ENCODE data around the gene MROH2A.

MROH2A gene

GRCh38 chr2:233839447-233839820 is 61.3 kb downstream of the MROH2A start:
- no peak for DNase-seq

- DNase-seq: no peak
Measured at GRCh38 chr2:233840520-233840919, 62.4 kb downstream of the MROH2A start.

- DNase-seq: no peak
Measured at GRCh38 chr2:233841183-233841582, 63.1 kb downstream of the MROH2A start.

GRCh38 chr2:233844064-233844807 is 66.1 kb downstream of the MROH2A start:
- DNase-seq: no peak

GRCh38 chr2:233844836-233845235 is 66.7 kb downstream of the MROH2A start:
- DNase-seq: no peak

GRCh38 chr2:233845301-233846060 is 67.4 kb downstream of the MROH2A start:
- no peak for DNase-seq

- no peak for DNase-seq
Measured at GRCh38 chr2:233846387-233847247, 68.5 kb downstream of the MROH2A start.

GRCh38 chr2:233847248-233847898 is 69.2 kb downstream of the MROH2A start:
- DNase-seq: no peak

GRCh38 chr2:233848276-233848675 is 70.1 kb downstream of the MROH2A start:
- no peak for DNase-seq

GRCh38 chr2:233849607-233850271 is 71.6 kb downstream of the MROH2A start:
- DNase-seq: no peak

- DNase-seq: no peak
Measured at GRCh38 chr2:233850745-233851144, 72.6 kb downstream of the MROH2A start.

GRCh38 chr2:233851169-233851568 is 73.0 kb downstream of the MROH2A start:
- no peak for DNase-seq

- no peak for DNase-seq
Measured at GRCh38 chr2:233852056-233852455, 73.9 kb downstream of the MROH2A start.

GRCh38 chr2:233853353-233853752 is 75.2 kb downstream of the MROH2A start:
- DNase-seq: no peak

GRCh38 chr2:233853883-233854240 is 75.7 kb downstream of the MROH2A start:
- no peak for DNase-seq

- DNase-seq: peak; percentile 95 to 97
Measured at GRCh38 chr2:233854241-233854981, 76.3 kb downstream of the MROH2A start, which contains the start of gene HJURP. Gene HJURP, minus strand, starts transcription at chr2:233854535. Its CDS starts 35 bp downstream, at chr2:233854500.

- DNase-seq: no peak
Measured at GRCh38 chr2:233855345-233855744, 77.2 kb downstream of the MROH2A start.

GRCh38 chr2:233856184-233856583 is 78.1 kb downstream of the MROH2A start:
- no peak for DNase-seq

GRCh38 chr2:233857511-233858141 is 79.5 kb downstream of the MROH2A start:
- DNase-seq: peak; percentile 9 to 79

GRCh38 chr2:233858331-233858730 is 80.2 kb downstream of the MROH2A start:
- DNase-seq: no peak

GRCh38 chr2:233862261-233862768 is 84.2 kb downstream of the MROH2A start:
- no peak for DNase-seq

Measured in NCI-H2081 (cell line).